Activated naive CD4-positive, alpha-beta T cell treated with anti-CD3 and anti-CD28 coated beads for 36 hours (primary cell): ENCODE data around the gene WFS1. TPM values are rescaled to one million over a fixed set of nuclear protein-coding genes. Genes with fewer than 3 reads are reported as not detected.

ENCODE experiments used
- CTCF ChIA-PET: fragments of 350-600 bp; sonication (Branson Sonifier 250); formaldehyde crosslinking; loops from one replicate; lab custom pipeline; 2021; ENCODE audit warnings: antibody characterized with exemption; lab: Charles Lee
- DNase-seq: peaks from one replicate; pipeline ENCODE4 v3.0.0-alpha.2; 2020
- H3K27ac Mint-ChIP-seq: one replicate; pipeline ENCODE4 v1.8.0; 2021; ENCODE audit warnings: mild to moderate bottlenecking, mixed read lengths
- H3K27me3 Mint-ChIP-seq: one replicate; pipeline ENCODE4 v1.8.0; 2021; ENCODE audit warnings: low read depth, mixed read lengths
- H3K36me3 Mint-ChIP-seq: one replicate; pipeline ENCODE4 v1.8.0; 2021; ENCODE audit warnings: low read depth, mixed read lengths
- H3K4me1 Mint-ChIP-seq: one replicate; pipeline ENCODE4 v1.8.0; 2021; ENCODE audit warnings: low read depth, mixed read lengths
- H3K4me3 Mint-ChIP-seq: one replicate; pipeline ENCODE4 v1.8.0; 2021; ENCODE audit warnings: mild to moderate bottlenecking, moderate library complexity, mixed read lengths
- H3K9me3 Mint-ChIP-seq: one replicate; pipeline ENCODE4 v1.8.0; 2021; ENCODE audit warnings: mixed read lengths
- intact Hi-C: fragments of 100-400 bp; cut with micrococcal nuclease; formaldehyde crosslinking; loops from one replicate; pipeline ENCODE4 v1.15.1; 2023
- total RNA-seq, 2 experiments: library from RNA; stranded (reverse); gene quantifications; one replicate each; pipeline ENCODE4 v1.2.3, GENCODE V29; 2021

WFS1 gene
- total RNA-seq, 2 experiments from 2014 or later: 3.6 to 4.5 TPM

DNA sequence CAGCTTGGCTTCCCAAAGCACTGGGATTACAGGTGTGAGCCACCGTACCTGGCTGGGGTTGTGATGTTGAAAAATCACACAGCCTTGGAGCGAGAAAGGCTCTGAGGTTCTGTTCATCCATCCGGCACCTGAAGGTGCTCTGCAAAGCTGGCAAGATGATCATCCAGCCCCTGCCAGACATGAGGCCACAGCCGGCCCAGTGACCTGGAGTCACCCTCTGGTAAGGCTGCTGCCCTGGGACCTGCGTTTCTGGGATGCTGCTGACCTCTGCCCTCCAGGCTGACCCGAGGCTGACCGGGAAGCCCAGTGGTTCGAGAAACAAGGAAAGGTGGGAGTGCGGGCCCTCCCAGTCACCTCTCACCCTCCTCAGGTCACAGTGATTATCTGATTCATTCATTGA, 13.5 kb upstream of the WFS1 start:
- intact Hi-C loops: no loop called here
- CTCF ChIA-PET: interaction anchor here (1.0 to 1.6 kb wide), 4 partner anchors 71 to 78 kb away, joined by 4 to 7 read pairs (median 6); no protein-coding TSS in a partner anchor
- DNase-seq: no peak
- no peaks in the 10 kb centered on the region for H3K9me3 Mint-ChIP-seq
- H3K27me3 Mint-ChIP-seq: peaks cover 16% of the 10 kb centered on the region
- no peak overlapping the region for H3K4me3 Mint-ChIP-seq
- H3K4me1 Mint-ChIP-seq: peaks cover 9% of the 10 kb centered on the region
- no peak overlapping the region for H3K27ac Mint-ChIP-seq
- H3K36me3 Mint-ChIP-seq: no peaks in the 10 kb centered on the region

DNA sequence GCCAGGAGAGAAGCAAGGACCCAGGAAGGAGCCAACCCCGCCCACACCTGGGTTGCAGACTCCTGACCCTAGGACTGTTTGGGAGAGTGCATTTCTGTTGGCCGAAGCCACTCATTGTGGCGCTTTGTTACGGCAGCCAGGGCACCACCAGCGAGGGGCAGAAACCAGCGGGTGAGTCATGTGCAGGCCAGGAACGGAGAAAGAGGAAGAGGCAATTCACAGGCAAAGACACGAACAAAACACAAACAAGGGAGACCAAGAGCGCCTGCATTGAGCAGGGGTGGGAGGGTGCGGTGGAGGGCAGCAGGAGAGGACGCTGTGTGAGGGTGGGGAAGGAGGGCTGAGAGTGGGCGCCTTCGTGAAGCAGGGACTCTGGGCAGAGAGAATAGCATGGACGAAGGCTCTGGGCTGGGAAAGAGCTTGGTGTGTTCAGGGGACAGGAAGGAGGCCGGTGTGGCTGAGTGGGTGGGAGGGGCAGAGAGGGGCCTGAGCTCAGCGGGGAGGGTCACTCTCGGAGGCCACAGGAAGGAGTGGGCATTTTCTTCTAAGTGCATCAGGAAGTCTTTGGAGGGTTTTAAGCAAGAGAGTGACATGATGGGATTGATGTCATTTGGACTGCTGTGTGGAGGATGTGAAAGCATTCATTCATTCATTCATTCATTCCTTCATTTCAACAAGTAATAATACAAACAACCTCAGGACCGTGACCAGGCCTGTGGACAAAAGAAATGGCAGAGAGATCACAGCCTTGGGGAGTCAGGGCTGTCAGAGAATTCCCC, 12.2 kb upstream of the WFS1 start:
- Mint-ChIP-seq H3K9me3 (no peaks in the 10 kb centered on the region), H3K36me3 (no peaks in the 10 kb centered on the region), H3K27ac (no peak overlapping the region), H3K4me3 (no peak overlapping the region), H3K4me1 (peaks cover 9% of the 10 kb centered on the region), H3K27me3 (peaks cover 16% of the 10 kb centered on the region)
- intact Hi-C loops: no loop called here
- CTCF ChIA-PET: interaction anchor here (1.0 to 1.5 kb wide), 3 partner anchors 8 to 76 kb away, joined by 4 to 6 read pairs (median 5); no protein-coding TSS in a partner anchor
- no peak for DNase-seq

DNA sequence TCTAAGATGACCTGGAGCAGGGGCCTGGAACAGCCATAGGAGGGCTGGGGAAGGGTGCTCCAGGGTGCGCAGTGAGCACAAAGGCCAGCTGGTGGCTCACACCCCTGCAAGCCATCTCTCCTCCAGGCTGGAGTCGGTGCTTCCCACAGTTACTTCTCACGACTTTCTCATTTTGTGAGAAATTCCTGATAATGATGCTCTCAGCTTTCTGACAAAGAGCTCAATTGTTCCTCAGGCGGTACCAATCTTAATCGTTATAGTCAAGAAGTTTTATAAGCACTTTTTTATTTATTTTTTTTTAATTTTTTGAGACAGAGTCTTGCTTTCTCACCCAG, 11.7 kb upstream of the WFS1 start:
- H3K27ac Mint-ChIP-seq: no peak overlapping the region
- no peak overlapping the region for H3K4me3 Mint-ChIP-seq
- H3K4me1 Mint-ChIP-seq: peaks cover 9% of the 10 kb centered on the region
- peaks cover 16% of the 10 kb centered on the region for H3K27me3 Mint-ChIP-seq
- H3K9me3 Mint-ChIP-seq: no peaks in the 10 kb centered on the region
- no peak for DNase-seq
- intact Hi-C loops: no loop called here
- H3K36me3 Mint-ChIP-seq: no peaks in the 10 kb centered on the region
- CTCF ChIA-PET: interaction anchor here (1.1 kb wide), 2 partner anchors 8 to 69 kb away, joined by 3 to 5 read pairs; no protein-coding TSS in a partner anchor

DNA sequence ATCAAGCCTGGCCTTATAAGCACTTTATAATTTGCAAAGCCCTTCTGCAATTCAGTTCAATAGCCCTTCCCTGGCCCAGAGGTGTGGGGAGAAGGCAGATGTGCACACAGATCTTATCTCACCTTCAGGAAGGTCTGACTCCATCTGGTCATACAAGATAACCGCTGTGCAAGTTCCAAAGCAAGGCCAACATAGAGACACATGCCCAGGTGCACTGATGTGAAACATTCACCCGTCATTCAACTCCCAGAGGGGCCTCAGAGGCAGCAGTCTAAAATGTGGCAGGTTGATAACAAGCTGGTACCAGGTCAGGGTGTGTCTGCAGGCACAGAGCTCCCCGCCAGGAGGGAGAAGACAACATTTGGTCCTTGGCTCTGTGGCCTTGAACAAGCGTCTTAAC, 10.9 kb upstream of the WFS1 start:
- H3K27ac Mint-ChIP-seq: no peak overlapping the region
- DNase-seq: no peak
- no peaks in the 10 kb centered on the region for H3K36me3 Mint-ChIP-seq
- no peak overlapping the region for H3K4me3 Mint-ChIP-seq
- H3K4me1 Mint-ChIP-seq: peaks cover 9% of the 10 kb centered on the region
- H3K9me3 Mint-ChIP-seq: no peaks in the 10 kb centered on the region
- CTCF ChIA-PET: interaction anchor here (1.1 kb wide), 2 partner anchors 9 to 69 kb away, joined by 3 to 5 read pairs; no protein-coding TSS in a partner anchor
- H3K27me3 Mint-ChIP-seq: peaks cover 16% of the 10 kb centered on the region
- intact Hi-C loops: no loop called here

DNA sequence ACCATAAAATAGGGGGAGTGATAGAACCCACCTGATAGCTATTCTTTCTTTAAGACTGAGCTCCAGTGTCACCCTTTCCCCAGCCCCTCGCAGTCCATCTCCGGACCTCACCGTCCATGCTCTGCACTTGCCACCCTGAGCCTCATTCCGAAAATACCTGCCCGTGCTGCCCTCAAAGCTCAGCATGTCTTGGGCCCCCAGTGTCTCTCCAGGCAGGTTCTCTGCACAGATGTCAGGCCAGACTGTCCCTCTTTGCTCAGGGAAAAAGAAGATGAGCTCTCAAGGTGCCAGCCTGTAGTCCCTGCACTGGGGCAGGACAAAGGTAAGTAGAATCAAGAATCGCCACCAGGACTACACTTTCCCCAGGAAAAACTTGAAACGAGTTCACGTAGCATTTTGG, 9.8 kb upstream of the WFS1 start:
- Mint-ChIP-seq H3K4me1 (peaks cover 9% of the 10 kb centered on the region), H3K27ac (no peak overlapping the region), H3K4me3 (no peak overlapping the region), H3K27me3 (peaks cover 16% of the 10 kb centered on the region), H3K36me3 (no peaks in the 10 kb centered on the region), H3K9me3 (no peaks in the 10 kb centered on the region)
- DNase-seq: no peak
- CTCF ChIA-PET: interaction anchor here (0.6 to 3.7 kb wide), 7 partner anchors 9 to 1820 kb away, joined by 3 to 26 read pairs (median 4); no protein-coding TSS in a partner anchor
- intact Hi-C loops: no loop called here

DNA sequence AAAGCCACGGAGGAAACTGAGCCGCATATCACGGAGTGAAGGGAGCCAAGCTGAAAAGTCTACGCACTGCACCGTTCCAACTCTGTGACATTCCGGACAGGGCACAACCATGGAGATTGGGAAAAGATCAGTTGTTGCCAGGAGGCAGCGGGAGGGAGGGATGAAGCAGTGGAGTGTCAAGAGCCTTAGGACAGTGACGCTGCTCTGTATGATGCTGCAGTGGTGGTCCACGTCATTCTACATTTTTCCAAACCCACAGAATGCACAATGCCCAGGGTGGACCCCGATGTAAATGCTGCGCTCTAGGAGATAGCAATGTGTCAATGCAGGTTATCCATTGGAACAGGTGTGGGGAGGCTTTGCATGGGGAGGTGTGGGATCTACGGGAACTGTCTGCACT, 7.5 kb upstream of the WFS1 start:
- H3K27ac Mint-ChIP-seq: no peak overlapping the region
- no peak overlapping the region for H3K4me3 Mint-ChIP-seq
- peaks cover 5% of the 10 kb centered on the region for H3K4me1 Mint-ChIP-seq
- peaks cover 13% of the 10 kb centered on the region for H3K27me3 Mint-ChIP-seq
- no peaks in the 10 kb centered on the region for H3K36me3 Mint-ChIP-seq
- CTCF ChIA-PET: interaction anchor here (3.7 kb wide), 1 partner anchor 12 kb away, joined by 26 read pairs; no protein-coding TSS in a partner anchor
- no peak for DNase-seq
- H3K9me3 Mint-ChIP-seq: no peaks in the 10 kb centered on the region
- intact Hi-C loops: no loop called here

DNA sequence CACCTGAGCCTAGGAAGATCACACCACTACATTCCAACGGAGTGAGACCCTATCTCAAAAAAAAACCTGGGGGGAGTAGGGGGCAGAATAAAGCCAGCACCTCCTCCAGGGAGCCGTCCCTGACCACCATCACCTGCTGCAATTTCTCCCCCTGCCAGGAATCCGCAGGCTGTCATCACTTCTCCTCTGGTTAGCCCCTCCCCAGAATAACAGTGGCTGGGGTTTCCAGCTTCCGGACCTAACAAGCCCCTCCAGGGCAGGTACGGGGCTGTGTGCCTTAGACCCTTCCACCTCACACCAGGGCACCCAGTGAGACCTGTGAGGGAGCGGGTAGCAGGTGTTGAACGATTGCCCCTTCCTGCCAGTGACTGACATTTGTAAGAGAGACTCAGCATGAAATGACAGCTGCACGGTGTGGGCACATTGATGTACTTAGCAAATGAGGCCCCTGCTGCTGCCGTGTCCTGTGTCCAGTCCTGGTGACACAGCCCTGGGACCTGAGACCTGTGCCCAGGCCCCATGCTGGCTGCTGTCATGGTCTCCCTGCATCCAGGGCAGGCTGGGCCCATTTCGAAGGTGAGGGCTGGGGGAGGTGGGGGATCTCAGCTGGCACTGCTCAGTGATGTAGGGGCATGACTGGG, 6.7 kb upstream of the WFS1 start:
- no peak for DNase-seq
- Mint-ChIP-seq H3K36me3 (no peaks in the 10 kb centered on the region), H3K4me3 (no peak overlapping the region), H3K27me3 (peaks cover 5% of the 10 kb centered on the region), H3K9me3 (no peaks in the 10 kb centered on the region), H3K4me1 (peaks cover 2% of the 10 kb centered on the region), H3K27ac (no peak overlapping the region)
- CTCF ChIA-PET: interaction anchor here (2.2 to 3.7 kb wide), 2 partner anchors 12 to 65 kb away, joined by 11 to 26 read pairs; no protein-coding TSS in a partner anchor
- intact Hi-C loops: no loop called here

DNA sequence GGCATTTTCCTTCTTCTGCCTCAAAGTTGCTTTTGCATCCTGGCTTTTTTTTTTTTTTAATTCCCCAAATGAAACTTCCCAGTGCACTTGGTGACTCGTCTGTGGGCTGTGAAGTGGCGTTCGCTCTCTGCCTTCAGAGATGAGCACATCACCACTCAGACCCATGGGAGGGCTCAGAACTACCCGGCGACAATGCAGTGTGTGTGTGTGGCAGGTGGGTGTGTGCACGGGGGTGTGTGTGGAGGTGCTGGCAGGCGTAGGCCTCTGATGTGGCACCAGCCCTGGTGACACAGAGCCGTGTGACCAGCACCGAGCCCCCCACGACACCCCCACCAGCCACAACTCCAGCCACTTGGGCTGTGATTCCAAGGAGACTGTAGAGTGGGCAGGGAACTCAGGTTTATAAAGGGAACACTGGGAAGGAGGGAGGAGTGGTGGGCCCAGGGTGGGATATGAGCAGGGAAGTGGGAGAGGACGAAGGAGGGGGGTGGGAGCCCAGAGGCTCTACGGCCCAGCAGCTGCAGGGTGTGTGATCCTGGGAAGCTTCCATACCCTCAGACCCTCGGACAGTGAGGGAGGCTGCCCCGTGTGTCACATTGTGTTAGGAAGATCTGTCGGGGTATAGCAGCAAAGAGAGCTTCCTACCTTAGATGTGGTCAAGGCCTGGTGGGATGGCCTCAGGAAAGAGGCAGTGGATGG, 6.0 kb upstream of the WFS1 start:
- no peak for DNase-seq
- no peaks in the 10 kb centered on the region for H3K9me3 Mint-ChIP-seq
- H3K4me1 Mint-ChIP-seq: peaks cover 4% of the 10 kb centered on the region
- H3K27ac Mint-ChIP-seq: no peak overlapping the region
- H3K36me3 Mint-ChIP-seq: no peaks in the 10 kb centered on the region
- H3K27me3 Mint-ChIP-seq: peaks cover 5% of the 10 kb centered on the region
- CTCF ChIA-PET: interaction anchor here (0.8 to 2.2 kb wide), 6 partner anchors 12 to 121 kb away, joined by 3 to 11 read pairs (median 4); no protein-coding TSS in a partner anchor
- no peak overlapping the region for H3K4me3 Mint-ChIP-seq
- intact Hi-C loops: loop anchor here (1.0 kb wide), 1 partner anchor 64 kb away; no protein-coding TSS in a partner anchor

DNA sequence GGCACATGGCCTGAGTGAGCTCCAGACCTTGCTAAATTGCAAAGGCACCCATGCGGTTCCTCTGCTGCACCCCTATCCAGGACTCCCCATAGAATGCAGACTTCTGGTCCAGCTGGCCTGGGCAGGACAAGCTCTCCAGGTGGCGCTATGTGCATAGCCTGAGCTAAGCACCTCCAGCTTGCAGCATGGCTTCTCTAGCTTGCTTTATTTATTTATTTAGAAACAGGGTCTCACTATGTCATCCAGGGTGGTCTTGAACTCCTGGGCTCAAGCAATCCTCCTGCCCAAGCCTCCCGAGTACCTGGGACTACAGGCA, 5.5 kb upstream of the WFS1 start:
- H3K9me3 Mint-ChIP-seq: no peaks in the 10 kb centered on the region
- DNase-seq: peak; percentile 60
- CTCF ChIA-PET: interaction anchor here (0.8 to 2.2 kb wide), 6 partner anchors 12 to 120 kb away, joined by 3 to 11 read pairs (median 4); no protein-coding TSS in a partner anchor
- intact Hi-C loops: loop anchor here (1.0 kb wide), 1 partner anchor 63 kb away; no protein-coding TSS in a partner anchor
- peaks cover 5% of the 10 kb centered on the region for H3K27me3 Mint-ChIP-seq
- no peak overlapping the region for H3K4me3 Mint-ChIP-seq
- peaks cover 9% of the 10 kb centered on the region for H3K4me1 Mint-ChIP-seq
- no peaks in the 10 kb centered on the region for H3K36me3 Mint-ChIP-seq
- no peak overlapping the region for H3K27ac Mint-ChIP-seq

DNA sequence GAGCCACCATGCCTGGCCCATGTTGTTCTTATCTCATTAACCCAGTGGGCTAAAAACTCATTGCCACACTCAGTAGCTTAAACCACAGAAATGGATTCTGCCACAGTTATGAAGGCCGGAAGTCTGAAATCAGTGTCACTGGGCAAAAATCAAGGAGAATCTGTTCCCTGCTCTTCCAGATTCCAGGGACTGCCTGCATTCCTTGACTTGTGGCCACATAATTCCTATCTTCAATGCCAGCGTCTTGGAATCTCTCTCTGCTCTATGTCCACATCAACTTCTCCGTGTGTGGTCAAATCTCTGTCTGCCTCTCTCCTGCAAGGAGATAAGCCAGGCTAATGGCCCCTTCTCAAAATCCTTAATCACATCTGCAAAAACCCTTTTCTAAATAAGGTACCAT, 4.1 kb upstream of the WFS1 start:
- DNase-seq: no peak
- peaks cover 11% of the 10 kb centered on the region for H3K4me1 Mint-ChIP-seq
- H3K9me3 Mint-ChIP-seq: no peaks in the 10 kb centered on the region
- H3K4me3 Mint-ChIP-seq: no peak overlapping the region
- CTCF ChIA-PET: no interaction called here
- no peak overlapping the region for H3K27ac Mint-ChIP-seq
- no peaks in the 10 kb centered on the region for H3K36me3 Mint-ChIP-seq
- peaks cover 2% of the 10 kb centered on the region for H3K27me3 Mint-ChIP-seq
- intact Hi-C loops: loop anchor here (5.0 kb wide), 1 partner anchor 297 kb away; no protein-coding TSS in a partner anchor

DNA sequence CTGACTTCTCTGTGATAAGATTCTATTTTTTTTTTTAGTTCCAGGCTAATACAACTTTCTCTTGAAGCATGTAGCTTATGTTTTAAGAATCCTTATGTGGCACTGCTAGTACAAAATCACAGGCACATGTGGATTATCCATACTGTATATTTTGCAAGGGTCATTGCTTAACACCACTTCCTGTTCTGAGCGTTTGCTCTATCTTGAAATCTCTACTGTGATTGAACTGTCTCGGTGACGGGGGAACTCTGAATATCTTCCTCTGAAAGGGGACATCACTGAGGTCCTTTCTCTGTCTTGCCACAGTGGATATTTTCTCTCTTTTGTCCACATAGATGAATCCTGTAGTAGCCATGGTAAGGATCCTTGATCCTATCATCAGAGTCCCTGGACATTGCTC, 2.1 kb upstream of the WFS1 start:
- Mint-ChIP-seq H3K4me3 (no peak overlapping the region), H3K9me3 (no peaks in the 10 kb centered on the region), H3K27me3 (peaks cover 2% of the 10 kb centered on the region), H3K36me3 (no peaks in the 10 kb centered on the region), H3K4me1 (peaks cover 13% of the 10 kb centered on the region), H3K27ac (no peak overlapping the region)
- intact Hi-C loops: loop anchor here (5.0 kb wide), 1 partner anchor 295 kb away; no protein-coding TSS in a partner anchor
- CTCF ChIA-PET: interaction anchor here (0.5 to 1.5 kb wide), 3 partner anchors 17 to 106 kb away, joined by 4 to 5 read pairs (median 4); no protein-coding TSS in a partner anchor
- DNase-seq: no peak
